Measurements from ENCODE around the gene PCDHA7. TPM values are rescaled to one million over a fixed set of nuclear protein-coding genes. Genes with fewer than 3 reads are reported as not detected.
"Not testable (repeated sequence)": the region's sequence is repeated elsewhere in the genome, so short reads cannot be mapped to it uniquely, and the experiment has no call there.

PCDHA7 gene
- total RNA-seq, 4 donors from 2014 or later: 0.27 to 0.47 (median 0.35) TPM; not detected in 1

GRCh38 chr5:140794595-140795258 lies 39.3 kb upstream of the PCDHA7 start, which contains the start of gene PCDHA2:
TSS of gene PCDHA2 (plus strand) at chr5:140794852.
- H3K27ac ChIP-seq: no peak within 1 kb of the TSS
- H3K4me1 ChIP-seq: no peaks in the 10 kb centered on the region
- H3K27me3 ChIP-seq: peaks cover 51% of the 10 kb centered on the region
- H3K4me3 ChIP-seq: peak within 1 kb of the TSS in 1 of 2 donors; percentile 28
- H3K9me3 ChIP-seq: peaks cover 0 to 69% (median 0%) of the 10 kb centered on the region in 3 donors
- 11 to 31% methylated on average over 4 to 14 of the region's 27 CpGs for WGBS, 2 donors (ENCODE audit: low coverage in 1 of 2)
- H3K36me3 ChIP-seq: no peaks in the 10 kb centered on the region
- no peak for ATAC-seq
- TF ChIP-seq CTCF (IDR thresholded peaks at IDR 0.05) (peak in 1 of 4 experiments; percentile 36), EP300 (IDR thresholded peaks at IDR 0.05) (no peak), POLR2A (IDR thresholded peaks at IDR 0.05) (no peak)

- Histone ChIP-seq H3K4me1 (no peaks in the 10 kb centered on the region), H3K27ac (no peak overlapping the region), H3K36me3 (no peaks in the 10 kb centered on the region), H3K9me3 (peaks cover 0 to 65% (median 0%) of the 10 kb centered on the region in 3 donors), H3K4me3 (peak overlapping the region in 1 of 2 donors; percentile 28), H3K27me3 (peaks cover 55% of the 10 kb centered on the region)
- ATAC-seq: no peak
- TF ChIP-seq POLR2AphosphoS5 (IDR thresholded peaks at IDR 0.05) (no peak), POLR2A (IDR thresholded peaks at IDR 0.05) (no peak), CTCF (IDR thresholded peaks at IDR 0.05) (peak in 1 of 4 experiments; percentile 27)
- WGBS, 2 donors (ENCODE audit: low coverage in 1 of 2): 13 to 16% methylated on average over 5 to 15 of the region's 15 CpGs
These were observed 38.8 kb upstream of the PCDHA7 start for GRCh38 chr5:140795259-140795641.

- not testable (repeated sequence) for H3K36me3 ChIP-seq, H3K4me3 ChIP-seq, ATAC-seq, H3K27ac ChIP-seq, H3K4me1 ChIP-seq
- Histone ChIP-seq H3K9me3 (peaks cover 0 to 66% (median 3%) of the 10 kb centered on the region in 3 donors), H3K27me3 (peaks cover 60% of the 10 kb centered on the region)
- 70% methylated on average over 7 of the region's 72 CpGs; no CpG with 5 or more reads in 1 of the 2 donors for WGBS, 2 donors (ENCODE audit: low coverage in 1 of 2)
These were observed 37.9 kb upstream of the PCDHA7 start for GRCh38 chr5:140796072-140796717.

GRCh38 chr5:140796718-140797095 lies 37.4 kb upstream of the PCDHA7 start:
- 60% methylated on average over 11 of the region's 39 CpGs; no CpG with 5 or more reads in 1 of the 2 donors for WGBS, 2 donors (ENCODE audit: low coverage in 1 of 2)
- H3K4me3 ChIP-seq: no peak overlapping the region
- no peak overlapping the region for H3K27ac ChIP-seq
- no peaks in the 10 kb centered on the region for H3K4me1 ChIP-seq
- H3K27me3 ChIP-seq: peaks cover 62% of the 10 kb centered on the region
- no peak for ATAC-seq
- H3K36me3 ChIP-seq: no peaks in the 10 kb centered on the region
- TF ChIP-seq EP300 (IDR thresholded peaks at IDR 0.05): no peak
- TF ChIP-seq POLR2A (IDR thresholded peaks at IDR 0.05): no peak
- no peak for TF ChIP-seq CTCF (IDR thresholded peaks at IDR 0.05)
- no peak for TF ChIP-seq POLR2AphosphoS5 (IDR thresholded peaks at IDR 0.05)
- peaks cover 0 to 66% (median 3%) of the 10 kb centered on the region in 3 donors for H3K9me3 ChIP-seq

GRCh38 chr5:140800816-140801493 lies 33.1 kb upstream of the PCDHA7 start, which contains the start of gene PCDHA3:
TSS of gene PCDHA3 (plus strand) at chr5:140801057.
- peaks cover 0 to 53% (median 3%) of the 10 kb centered on the region in 3 donors for H3K9me3 ChIP-seq
- WGBS, 2 donors (ENCODE audit: low coverage in 1 of 2): 16 to 18% methylated on average over 9 to 14 of the region's 29 CpGs
- no peaks in the 10 kb centered on the region for H3K4me1 ChIP-seq
- H3K36me3 ChIP-seq: no peaks in the 10 kb centered on the region
- peaks cover 52% of the 10 kb centered on the region for H3K27me3 ChIP-seq
- H3K4me3 ChIP-seq: peak within 1 kb of the TSS; percentile 1 to 42
- ATAC-seq: no peak
- peak within 1 kb of the TSS in 1 of 4 donors; percentile 55 for H3K27ac ChIP-seq
- TF ChIP-seq EP300 (IDR thresholded peaks at IDR 0.05) (no peak), CTCF (IDR thresholded peaks at IDR 0.05) (peak in 2 of 4 experiments; percentile 20 to 47), POLR2A (IDR thresholded peaks at IDR 0.05) (no peak), POLR2AphosphoS5 (IDR thresholded peaks at IDR 0.05) (no peak)
